ENCODE results near the gene CDK5R2.
A peak's percentile ranks its signal among the peaks of the same experiment; 100 is the strongest.

Gene CDK5R2

GRCh38 chr2:219003979-219004378 is 44.5 kb downstream of the CDK5R2 start:
- peaks cover 50% of the 10 kb centered on the region for H3K27me3 ChIP-seq (ENCODE audit: insufficient read depth, poor library complexity, severe bottlenecking)
- H3K4me3 ChIP-seq (replicated peaks; ENCODE audit: insufficient read depth, low read length): no peak overlapping the region
- DNase-seq (ENCODE audit: low read depth in 1 of 2, low spot score in 1 of 2): no peak
- no peak overlapping the region for H3K27ac ChIP-seq (replicated peaks)
- TF ChIP-seq, protein P1, sequence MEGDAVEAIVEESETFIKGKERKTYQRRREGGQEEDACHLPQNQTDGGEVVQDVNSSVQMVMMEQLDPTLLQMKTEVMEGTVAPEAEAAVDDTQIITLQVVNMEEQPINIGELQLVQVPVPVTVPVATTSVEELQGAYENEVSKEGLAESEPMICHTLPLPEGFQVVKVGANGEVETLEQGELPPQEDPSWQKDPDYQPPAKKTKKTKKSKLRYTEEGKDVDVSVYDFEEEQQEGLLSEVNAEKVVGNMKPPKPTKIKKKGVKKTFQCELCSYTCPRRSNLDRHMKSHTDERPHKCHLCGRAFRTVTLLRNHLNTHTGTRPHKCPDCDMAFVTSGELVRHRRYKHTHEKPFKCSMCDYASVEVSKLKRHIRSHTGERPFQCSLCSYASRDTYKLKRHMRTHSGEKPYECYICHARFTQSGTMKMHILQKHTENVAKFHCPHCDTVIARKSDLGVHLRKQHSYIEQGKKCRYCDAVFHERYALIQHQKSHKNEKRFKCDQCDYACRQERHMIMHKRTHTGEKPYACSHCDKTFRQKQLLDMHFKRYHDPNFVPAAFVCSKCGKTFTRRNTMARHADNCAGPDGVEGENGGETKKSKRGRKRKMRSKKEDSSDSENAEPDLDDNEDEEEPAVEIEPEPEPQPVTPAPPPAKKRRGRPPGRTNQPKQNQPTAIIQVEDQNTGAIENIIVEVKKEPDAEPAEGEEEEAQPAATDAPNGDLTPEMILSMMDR (IDR thresholded peaks at IDR 0.05; ENCODE audit: insufficient read depth, low read length): no peak
- TF ChIP-seq, protein P2, sequence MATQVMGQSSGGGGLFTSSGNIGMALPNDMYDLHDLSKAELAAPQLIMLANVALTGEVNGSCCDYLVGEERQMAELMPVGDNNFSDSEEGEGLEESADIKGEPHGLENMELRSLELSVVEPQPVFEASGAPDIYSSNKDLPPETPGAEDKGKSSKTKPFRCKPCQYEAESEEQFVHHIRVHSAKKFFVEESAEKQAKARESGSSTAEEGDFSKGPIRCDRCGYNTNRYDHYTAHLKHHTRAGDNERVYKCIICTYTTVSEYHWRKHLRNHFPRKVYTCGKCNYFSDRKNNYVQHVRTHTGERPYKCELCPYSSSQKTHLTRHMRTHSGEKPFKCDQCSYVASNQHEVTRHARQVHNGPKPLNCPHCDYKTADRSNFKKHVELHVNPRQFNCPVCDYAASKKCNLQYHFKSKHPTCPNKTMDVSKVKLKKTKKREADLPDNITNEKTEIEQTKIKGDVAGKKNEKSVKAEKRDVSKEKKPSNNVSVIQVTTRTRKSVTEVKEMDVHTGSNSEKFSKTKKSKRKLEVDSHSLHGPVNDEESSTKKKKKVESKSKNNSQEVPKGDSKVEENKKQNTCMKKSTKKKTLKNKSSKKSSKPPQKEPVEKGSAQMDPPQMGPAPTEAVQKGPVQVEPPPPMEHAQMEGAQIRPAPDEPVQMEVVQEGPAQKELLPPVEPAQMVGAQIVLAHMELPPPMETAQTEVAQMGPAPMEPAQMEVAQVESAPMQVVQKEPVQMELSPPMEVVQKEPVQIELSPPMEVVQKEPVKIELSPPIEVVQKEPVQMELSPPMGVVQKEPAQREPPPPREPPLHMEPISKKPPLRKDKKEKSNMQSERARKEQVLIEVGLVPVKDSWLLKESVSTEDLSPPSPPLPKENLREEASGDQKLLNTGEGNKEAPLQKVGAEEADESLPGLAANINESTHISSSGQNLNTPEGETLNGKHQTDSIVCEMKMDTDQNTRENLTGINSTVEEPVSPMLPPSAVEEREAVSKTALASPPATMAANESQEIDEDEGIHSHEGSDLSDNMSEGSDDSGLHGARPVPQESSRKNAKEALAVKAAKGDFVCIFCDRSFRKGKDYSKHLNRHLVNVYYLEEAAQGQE (IDR thresholded peaks at IDR 0.05; ENCODE audit: insufficient replicate concordance, low read depth): no peak
- no peak for TF ChIP-seq POLR2AphosphoS5 (IDR thresholded peaks at IDR 0.05; ENCODE audit: low read depth)
- TF ChIP-seq SPI1 (IDR thresholded peaks at IDR 0.05; ENCODE audit: borderline replicate concordance, low read depth): no peak
- TF ChIP-seq GABPA (IDR thresholded peaks at IDR 0.05; ENCODE audit: low read depth): no peak

GRCh38 chr2:219009294-219009693 is 49.8 kb downstream of the CDK5R2 start:
- H3K4me3 ChIP-seq (replicated peaks; ENCODE audit: insufficient read depth, low read length): no peak overlapping the region
- no peak overlapping the region for H3K27ac ChIP-seq (replicated peaks)
- TF ChIP-seq POLR2AphosphoS5 (IDR thresholded peaks at IDR 0.05; ENCODE audit: low read depth): no peak
- TF ChIP-seq SPI1 (IDR thresholded peaks at IDR 0.05; ENCODE audit: borderline replicate concordance, low read depth): no peak
- TF ChIP-seq, protein P1 (IDR thresholded peaks at IDR 0.05; ENCODE audit: insufficient read depth, low read length): no peak
- TF ChIP-seq, protein P2 (IDR thresholded peaks at IDR 0.05; ENCODE audit: insufficient replicate concordance, low read depth): no peak
- no peak for TF ChIP-seq GABPA (IDR thresholded peaks at IDR 0.05; ENCODE audit: low read depth)
- H3K27me3 ChIP-seq (ENCODE audit: insufficient read depth, poor library complexity, severe bottlenecking): no peaks in the 10 kb centered on the region
- no peak for DNase-seq (ENCODE audit: low read depth in 1 of 2, low spot score in 1 of 2)

GRCh38 chr2:219010162-219010756 is 50.8 kb downstream of the CDK5R2 start:
- TF ChIP-seq, protein P1 (IDR thresholded peaks at IDR 0.05; ENCODE audit: insufficient read depth, low read length): peak; percentile 39
- TF ChIP-seq POLR2AphosphoS5 (IDR thresholded peaks at IDR 0.05; ENCODE audit: low read depth): no peak
- Histone ChIP-seq H3K27me3 (ENCODE audit: insufficient read depth, poor library complexity, severe bottlenecking) (no peaks in the 10 kb centered on the region), H3K4me3 (replicated peaks; ENCODE audit: insufficient read depth, low read length) (no peak overlapping the region), H3K27ac (replicated peaks) (no peak overlapping the region)
- no peak for DNase-seq (ENCODE audit: low read depth in 1 of 2, low spot score in 1 of 2)

DNA sequence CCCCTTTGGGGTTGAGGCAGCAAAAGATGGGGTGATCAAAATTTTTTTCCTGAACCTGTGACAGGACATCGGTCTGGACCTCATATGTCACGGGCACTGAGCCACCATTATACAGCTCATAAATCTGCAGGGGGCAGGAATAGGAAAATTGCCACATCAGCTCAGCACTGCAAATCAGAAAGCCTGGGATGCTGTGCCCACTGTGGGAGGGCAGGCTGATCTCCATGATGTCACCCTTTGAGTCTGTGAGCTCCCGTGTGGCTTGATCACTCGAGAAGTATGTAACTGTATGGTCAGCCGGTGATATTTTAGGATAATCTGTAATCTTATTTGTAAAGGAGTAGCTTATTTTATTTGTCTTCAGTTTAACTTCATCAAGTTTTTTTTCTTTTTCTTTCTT is 51.4 kb downstream of the CDK5R2 start:
- H3K4me3 ChIP-seq (replicated peaks; ENCODE audit: insufficient read depth, low read length): no peak overlapping the region
- H3K27me3 ChIP-seq (ENCODE audit: insufficient read depth, poor library complexity, severe bottlenecking): no peaks in the 10 kb centered on the region
- DNase-seq (ENCODE audit: low read depth in 1 of 2, low spot score in 1 of 2): no peak
- H3K27ac ChIP-seq (replicated peaks): no peak overlapping the region
- TF ChIP-seq, protein P1 (IDR thresholded peaks at IDR 0.05; ENCODE audit: insufficient read depth, low read length): no peak
- TF ChIP-seq GABPA (IDR thresholded peaks at IDR 0.05; ENCODE audit: low read depth) (no peak), SPI1 (IDR thresholded peaks at IDR 0.05; ENCODE audit: borderline replicate concordance, low read depth) (no peak), POLR2AphosphoS5 (IDR thresholded peaks at IDR 0.05; ENCODE audit: low read depth) (no peak)
- TF ChIP-seq, protein P2 (IDR thresholded peaks at IDR 0.05; ENCODE audit: insufficient replicate concordance, low read depth): no peak
